ENCODE data around the gene KRTAP1-5.
"Not testable (repeated sequence)": the region's sequence is repeated elsewhere in the genome, so short reads cannot be mapped to it uniquely, and the experiment has no call there.

DNA sequence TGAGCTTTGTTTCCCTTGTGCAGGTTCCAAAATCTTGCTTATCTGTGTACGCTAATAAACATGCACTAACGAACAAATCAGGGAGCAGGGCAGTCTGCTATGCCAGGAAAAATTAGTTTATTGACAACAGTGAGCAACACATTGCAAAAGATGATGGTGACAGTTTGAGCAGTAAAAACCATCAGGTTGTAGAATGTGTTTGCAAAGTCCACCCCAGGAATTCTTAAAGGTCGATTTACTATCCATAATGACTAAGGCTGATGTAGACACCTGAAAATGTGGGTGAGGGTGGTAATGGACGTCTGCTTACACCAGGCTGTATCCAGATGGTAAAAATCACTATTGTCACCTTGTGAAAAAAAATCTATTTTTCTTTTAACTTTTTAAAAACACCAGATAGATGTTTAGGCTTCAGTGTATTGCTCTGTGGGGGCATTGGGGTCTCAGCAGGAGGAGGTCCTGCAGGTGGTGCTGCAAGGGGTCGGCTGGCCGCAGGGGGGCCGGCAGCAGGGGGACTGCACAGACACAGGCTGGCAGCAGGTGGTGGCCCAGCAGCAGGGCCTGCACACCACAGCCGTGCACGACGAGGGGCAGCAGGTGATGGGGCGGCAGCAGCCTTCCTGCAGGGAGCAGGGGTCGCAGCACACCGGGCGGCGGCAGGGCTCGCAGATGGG, 38.1 kb upstream of the KRTAP1-5 start:
- TF ChIP-seq POLR2AphosphoS5, POLR2A (IDR thresholded peaks at IDR 0.05): not testable (repeated sequence)
